ENCODE measurements around the gene DNER. TPM values are rescaled to one million over a fixed set of nuclear protein-coding genes. Genes with fewer than 3 reads are reported as not detected.
A peak's percentile ranks its signal among the peaks of the same experiment; 100 is the strongest.

The DNER gene
- total and polyA plus RNA-seq, 2 experiments from 2014 or later = 4.7 to 8.8 TPM

- Mint-ChIP-seq H3K4me1 (peaks cover 33% of the 10 kb centered on the region), H3K9me3 (no peaks in the 10 kb centered on the region), H3K36me3 (ENCODE audit: low read depth) (no peaks in the 10 kb centered on the region), H3K27me3 (ENCODE audit: insufficient read depth, low read depth, poor library complexity) (peaks cover 3% of the 10 kb centered on the region), H3K27ac (no peak overlapping the region; the same call in 1 of the 2 replicates), H3K4me3 (no peak overlapping the region)
- no peaks in the 10 kb centered on the region for H4K20me1 ChIP-seq (replicated peaks; ENCODE audit: insufficient read depth)
- H3K36me3 ChIP-seq (ENCODE audit: insufficient read depth) = no peaks in the 10 kb centered on the region
- DNase-seq (ENCODE audit: low spot score) (peak; percentile 43), ATAC-seq (peak; percentile 73)
- no peak overlapping the region for H3K27ac ChIP-seq (ENCODE audit: low read depth)
- peak overlapping the region; percentile 23; the same call in 1 of the 2 replicates for H3K4me2 ChIP-seq
- no peaks in the 10 kb centered on the region for H3K79me2 ChIP-seq (replicated peaks; ENCODE audit: insufficient read depth)
- H3K4me3 ChIP-seq = no peak overlapping the region
- H3K9me2 ChIP-seq (ENCODE audit: insufficient read depth) = no peaks in the 10 kb centered on the region
- H2AFZ ChIP-seq = peak overlapping the region; percentile 49
- TF ChIP-seq REST (IDR thresholded peaks at IDR 0.05; ENCODE audit: unreplicated experiment) (no peak), NANOG (IDR thresholded peaks at IDR 0.05; ENCODE audit: borderline replicate concordance) (no peak), ZNF462 (CRISPR knock-in tag; IDR thresholded peaks at IDR 0.05) (no peak), JUNB (IDR thresholded peaks at IDR 0.05; ENCODE audit: unreplicated experiment) (no peak), ETS1 (IDR thresholded peaks at IDR 0.05) (no peak), CREB1 (CRISPR knock-in tag; IDR thresholded peaks at IDR 0.05; ENCODE audit: low read depth) (no peak), EZH2phosphoT487 (IDR thresholded peaks at IDR 0.05; ENCODE audit: unreplicated experiment) (no peak), ZNF114 (CRISPR knock-in tag; IDR thresholded peaks at IDR 0.05) (no peak), ZNF331 (CRISPR knock-in tag; IDR thresholded peaks at IDR 0.05; ENCODE audit: low read depth) (no peak), STAT1 (IDR thresholded peaks at IDR 0.05; ENCODE audit: unreplicated experiment) (no peak), EZH2 (IDR thresholded peaks at IDR 0.05; ENCODE audit: low read depth, unreplicated experiment) (no peak), CTCF (conservative IDR thresholded peaks at IDR 0.05; ENCODE audit: low read depth in 2 of 2) (no peak), POLR2AphosphoS5 (IDR thresholded peaks at IDR 0.05; ENCODE audit: low read depth) (no peak)
- H3K4me1 ChIP-seq (ENCODE audit: insufficient read depth) = peaks cover 14% of the 10 kb centered on the region
- no peaks in the 10 kb centered on the region for H3K27me3 ChIP-seq (ENCODE audit: insufficient read depth)
- H3F3A ChIP-seq (replicated peaks; ENCODE audit: low read depth) = no peaks in the 10 kb centered on the region
Observed at GRCh38 chr2:229475778-229476177, 238.6 kb downstream of the DNER start.

Data from GM23338 (cell line).